ENCODE results near the gene AFF4. TPM values are rescaled to one million over a fixed set of nuclear protein-coding genes. Genes with fewer than 3 reads are reported as not detected.
"Not testable (repeated sequence)": the region's sequence is repeated elsewhere in the genome, so short reads cannot be mapped to it uniquely, and the experiment has no call there.

AFF4 gene, protein sequence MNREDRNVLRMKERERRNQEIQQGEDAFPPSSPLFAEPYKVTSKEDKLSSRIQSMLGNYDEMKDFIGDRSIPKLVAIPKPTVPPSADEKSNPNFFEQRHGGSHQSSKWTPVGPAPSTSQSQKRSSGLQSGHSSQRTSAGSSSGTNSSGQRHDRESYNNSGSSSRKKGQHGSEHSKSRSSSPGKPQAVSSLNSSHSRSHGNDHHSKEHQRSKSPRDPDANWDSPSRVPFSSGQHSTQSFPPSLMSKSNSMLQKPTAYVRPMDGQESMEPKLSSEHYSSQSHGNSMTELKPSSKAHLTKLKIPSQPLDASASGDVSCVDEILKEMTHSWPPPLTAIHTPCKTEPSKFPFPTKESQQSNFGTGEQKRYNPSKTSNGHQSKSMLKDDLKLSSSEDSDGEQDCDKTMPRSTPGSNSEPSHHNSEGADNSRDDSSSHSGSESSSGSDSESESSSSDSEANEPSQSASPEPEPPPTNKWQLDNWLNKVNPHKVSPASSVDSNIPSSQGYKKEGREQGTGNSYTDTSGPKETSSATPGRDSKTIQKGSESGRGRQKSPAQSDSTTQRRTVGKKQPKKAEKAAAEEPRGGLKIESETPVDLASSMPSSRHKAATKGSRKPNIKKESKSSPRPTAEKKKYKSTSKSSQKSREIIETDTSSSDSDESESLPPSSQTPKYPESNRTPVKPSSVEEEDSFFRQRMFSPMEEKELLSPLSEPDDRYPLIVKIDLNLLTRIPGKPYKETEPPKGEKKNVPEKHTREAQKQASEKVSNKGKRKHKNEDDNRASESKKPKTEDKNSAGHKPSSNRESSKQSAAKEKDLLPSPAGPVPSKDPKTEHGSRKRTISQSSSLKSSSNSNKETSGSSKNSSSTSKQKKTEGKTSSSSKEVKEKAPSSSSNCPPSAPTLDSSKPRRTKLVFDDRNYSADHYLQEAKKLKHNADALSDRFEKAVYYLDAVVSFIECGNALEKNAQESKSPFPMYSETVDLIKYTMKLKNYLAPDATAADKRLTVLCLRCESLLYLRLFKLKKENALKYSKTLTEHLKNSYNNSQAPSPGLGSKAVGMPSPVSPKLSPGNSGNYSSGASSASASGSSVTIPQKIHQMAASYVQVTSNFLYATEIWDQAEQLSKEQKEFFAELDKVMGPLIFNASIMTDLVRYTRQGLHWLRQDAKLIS
- total RNA-seq = 100 to 1,000 TPM in 2 of 4 donors, 10 to 100 TPM in 2; 66.1 to 122 (median 85.1) TPM

GRCh38 chr5:132963171-132964104 is at the start of gene AFF4:
AFF4 (minus strand) TSS chr5:132963634; CDS start chr5:132937189, 26,445 bp downstream.
- Histone ChIP-seq H3K4me1 (peaks cover 4 to 35% (median 25%) of the 10 kb centered on the region in 4 donors), H3K27ac (peak within 1 kb of the TSS; percentile 98 to 100 (median 98)), H3K4me3 (peak within 1 kb of the TSS; percentile 72 to 90 (median 82)), H3K36me3 (no peaks in the 10 kb centered on the region), H3K27me3 (no peaks in the 10 kb centered on the region), H3K9me3 (no peaks in the 10 kb centered on the region)
- TF ChIP-seq, protein P1, sequence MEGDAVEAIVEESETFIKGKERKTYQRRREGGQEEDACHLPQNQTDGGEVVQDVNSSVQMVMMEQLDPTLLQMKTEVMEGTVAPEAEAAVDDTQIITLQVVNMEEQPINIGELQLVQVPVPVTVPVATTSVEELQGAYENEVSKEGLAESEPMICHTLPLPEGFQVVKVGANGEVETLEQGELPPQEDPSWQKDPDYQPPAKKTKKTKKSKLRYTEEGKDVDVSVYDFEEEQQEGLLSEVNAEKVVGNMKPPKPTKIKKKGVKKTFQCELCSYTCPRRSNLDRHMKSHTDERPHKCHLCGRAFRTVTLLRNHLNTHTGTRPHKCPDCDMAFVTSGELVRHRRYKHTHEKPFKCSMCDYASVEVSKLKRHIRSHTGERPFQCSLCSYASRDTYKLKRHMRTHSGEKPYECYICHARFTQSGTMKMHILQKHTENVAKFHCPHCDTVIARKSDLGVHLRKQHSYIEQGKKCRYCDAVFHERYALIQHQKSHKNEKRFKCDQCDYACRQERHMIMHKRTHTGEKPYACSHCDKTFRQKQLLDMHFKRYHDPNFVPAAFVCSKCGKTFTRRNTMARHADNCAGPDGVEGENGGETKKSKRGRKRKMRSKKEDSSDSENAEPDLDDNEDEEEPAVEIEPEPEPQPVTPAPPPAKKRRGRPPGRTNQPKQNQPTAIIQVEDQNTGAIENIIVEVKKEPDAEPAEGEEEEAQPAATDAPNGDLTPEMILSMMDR (IDR thresholded peaks at IDR 0.05) = peak in 1 of 5 experiments; percentile 29
- TF ChIP-seq POLR2A (IDR thresholded peaks at IDR 0.05) = peak; percentile 99
- TF ChIP-seq POLR2AphosphoS5 (IDR thresholded peaks at IDR 0.05) = peak; percentile 99
- TF ChIP-seq EP300 (IDR thresholded peaks at IDR 0.05; ENCODE audit: low read depth) = peak; percentile 33
- 0 to 4% methylated on average over 1 to 21 of the region's 98 CpGs for WGBS, 2 donors (ENCODE audit: low coverage in 1 of 2)
- in situ Hi-C loops (cut with MboI; ENCODE audit: low pct_ligation_motif_present in 1 of 4, low pct_unique_long_range_greater_than_20kb in 1 of 4, low sequenced_read_pairs in 3 of 4) (no loop called here), intact Hi-C loops (cut with DNase I; ENCODE audit: low total_unique reads) (loop anchor here (2.0 to 5.0 kb wide), 2 partner anchors 89 to 751 kb away; partner anchors contain the start of gene HSPA4)
- DNase-seq = peak; percentile 97

GRCh38 chr5:133008455-133008854 is 45.0 kb upstream of the AFF4 start:
- DNase-seq; H3K4me1 ChIP-seq; H3K4me3 ChIP-seq; intact Hi-C loops (cut with DNase I; ENCODE audit: low total_unique reads); H3K27me3 ChIP-seq; H3K27ac ChIP-seq; H3K9me3 ChIP-seq; in situ Hi-C loops (cut with MboI; ENCODE audit: low pct_ligation_motif_present in 1 of 4, low pct_unique_long_range_greater_than_20kb in 1 of 4, low sequenced_read_pairs in 3 of 4): not testable (repeated sequence)
- 81 to 83% methylated on average over 6 of the region's 6 CpGs for WGBS, 2 donors (ENCODE audit: low coverage in 1 of 2)
- H3K36me3 ChIP-seq = peaks cover 0 to 26% (median 6%) of the 10 kb centered on the region in 4 donors

GRCh38 chr5:133006653-133007052 is 43.2 kb upstream of the AFF4 start:
- Histone ChIP-seq H3K4me1 (no peaks in the 10 kb centered on the region), H3K4me3 (no peak overlapping the region), H3K36me3 (peaks cover 0 to 33% (median 11%) of the 10 kb centered on the region in 4 donors), H3K27me3 (no peaks in the 10 kb centered on the region), H3K9me3 (no peaks in the 10 kb centered on the region), H3K27ac (no peak overlapping the region)
- no peak for DNase-seq
- 66 to 81% methylated on average over 1 of the region's 1 CpG for WGBS, 2 donors (ENCODE audit: low coverage in 1 of 2)
- intact Hi-C loops (cut with DNase I; ENCODE audit: low total_unique reads) = no loop called here
- in situ Hi-C loops (cut with MboI; ENCODE audit: low pct_ligation_motif_present in 1 of 4, low pct_unique_long_range_greater_than_20kb in 1 of 4, low sequenced_read_pairs in 3 of 4) = no loop called here
- TF ChIP-seq POLR2AphosphoS5 (IDR thresholded peaks at IDR 0.05) = no peak

GRCh38 chr5:132999246-132999645 is 35.8 kb upstream of the AFF4 start:
- in situ Hi-C loops (cut with MboI; ENCODE audit: low pct_ligation_motif_present in 1 of 4, low pct_unique_long_range_greater_than_20kb in 1 of 4, low sequenced_read_pairs in 3 of 4) = no loop called here
- TF ChIP-seq POLR2A (IDR thresholded peaks at IDR 0.05) = no peak
- WGBS, 2 donors (ENCODE audit: low coverage in 1 of 2) = 34 to 49% methylated on average over 2 of the region's 2 CpGs
- Histone ChIP-seq H3K36me3 (peaks cover 0 to 14% (median 6%) of the 10 kb centered on the region in 4 donors), H3K27ac (no peak overlapping the region), H3K9me3 (no peaks in the 10 kb centered on the region), H3K27me3 (no peaks in the 10 kb centered on the region), H3K4me1 (no peaks in the 10 kb centered on the region), H3K4me3 (no peak overlapping the region)
- intact Hi-C loops (cut with DNase I; ENCODE audit: low total_unique reads) = no loop called here
- DNase-seq = no peak

GRCh38 chr5:132998556-132998955 is 35.1 kb upstream of the AFF4 start:
- intact Hi-C loops (cut with DNase I; ENCODE audit: low total_unique reads) (no loop called here), in situ Hi-C loops (cut with MboI; ENCODE audit: low pct_ligation_motif_present in 1 of 4, low pct_unique_long_range_greater_than_20kb in 1 of 4, low sequenced_read_pairs in 3 of 4) (no loop called here)
- DNase-seq = no peak
- no peaks in the 10 kb centered on the region for H3K9me3 ChIP-seq
- no peaks in the 10 kb centered on the region for H3K27me3 ChIP-seq
- WGBS, 2 donors (ENCODE audit: low coverage in 1 of 2) = 73 to 92% methylated on average over 2 of the region's 2 CpGs
- H3K4me1 ChIP-seq = no peaks in the 10 kb centered on the region
- no peak for TF ChIP-seq POLR2AphosphoS5 (IDR thresholded peaks at IDR 0.05)
- TF ChIP-seq POLR2A (IDR thresholded peaks at IDR 0.05) = no peak
- TF ChIP-seq, protein P1 (IDR thresholded peaks at IDR 0.05) = no peak
- TF ChIP-seq EP300 (IDR thresholded peaks at IDR 0.05; ENCODE audit: low read depth) = no peak
- H3K4me3 ChIP-seq = no peak overlapping the region
- no peak overlapping the region for H3K27ac ChIP-seq
- peaks cover 0 to 10% (median 4%) of the 10 kb centered on the region in 4 donors for H3K36me3 ChIP-seq

All from transverse colon (tissue), 4 donors.